ENCODE results near the gene TENT5D. TPM values are rescaled to one million over a fixed set of nuclear protein-coding genes. Genes with fewer than 3 reads are reported as not detected.
"Not testable (repeated sequence)": the region's sequence is repeated elsewhere in the genome, so short reads cannot be mapped to it uniquely, and the experiment has no call there.

Gene TENT5D
- not detected for total RNA-seq

- Mint-ChIP-seq H3K9me3 (ENCODE audit: insufficient read depth) (no peaks in the 10 kb centered on the region), H3K27me3 (ENCODE audit: low read depth) (no peaks in the 10 kb centered on the region), H3K4me3 (no peak within 1 kb of the TSS), H3K27ac (no peak within 1 kb of the TSS), H3K36me3 (ENCODE audit: low read depth) (no peaks in the 10 kb centered on the region), H3K4me1 (ENCODE audit: low read depth) (no peaks in the 10 kb centered on the region)
- DNase-seq (no peak), ATAC-seq (no peak)
- CTCF ChIA-PET, result no interaction called here
- POLR2A ChIA-PET, result no interaction called here
Observed at GRCh38 chrX:80420147-80420546, at the start of gene TENT5D. Gene TENT5D (plus strand): TSS chrX:80420447. CDS start chrX:80442540, 22,093 bp downstream.

DNA sequence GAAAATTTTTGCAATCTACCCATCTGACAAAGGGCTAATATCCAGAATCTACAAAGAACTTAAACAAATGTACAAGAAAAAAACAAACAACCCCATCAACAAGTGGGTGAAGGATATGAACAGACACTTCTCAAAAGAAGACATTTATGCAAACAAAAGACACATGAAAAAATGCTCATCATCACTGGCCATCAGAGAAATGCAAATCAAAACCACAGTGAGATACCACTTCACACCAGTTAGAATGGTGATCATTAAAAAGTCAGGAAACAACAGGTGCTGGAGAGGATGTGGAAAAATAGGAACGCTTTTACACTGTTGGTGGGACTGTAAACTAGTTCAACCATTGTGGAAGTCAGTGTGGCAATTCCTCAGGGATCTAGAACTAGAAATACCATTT is 34.6 kb upstream of the TENT5D start:
- DNase-seq; H3K9me3 Mint-ChIP-seq (ENCODE audit: insufficient read depth); POLR2A ChIA-PET; H3K36me3 Mint-ChIP-seq (ENCODE audit: low read depth); H3K4me1 Mint-ChIP-seq (ENCODE audit: low read depth); H3K4me3 Mint-ChIP-seq; H3K27ac Mint-ChIP-seq; ATAC-seq; CTCF ChIA-PET; H3K27me3 Mint-ChIP-seq (ENCODE audit: low read depth): not testable (repeated sequence)

DNA sequence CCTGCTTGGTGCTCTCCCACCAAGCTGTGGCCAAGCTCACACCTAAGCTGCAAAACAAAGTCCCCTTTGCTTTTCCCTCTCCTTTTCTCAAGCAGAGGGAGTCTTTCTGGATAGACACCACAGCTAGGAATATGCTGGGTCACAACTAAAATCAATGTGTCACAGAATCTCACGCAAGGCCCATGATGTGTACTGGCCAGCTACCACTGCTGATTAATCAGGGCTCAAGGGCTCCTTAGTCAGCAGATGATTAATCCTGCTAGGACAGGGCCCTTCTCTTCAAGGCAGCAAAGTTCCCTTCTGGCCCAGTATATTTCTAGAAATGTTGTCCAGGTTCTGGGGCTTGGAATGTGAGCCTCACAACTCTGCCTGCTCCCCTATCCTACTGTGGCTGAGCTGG is 32.0 kb upstream of the TENT5D start:
- CTCF ChIA-PET, result no interaction called here

DNA sequence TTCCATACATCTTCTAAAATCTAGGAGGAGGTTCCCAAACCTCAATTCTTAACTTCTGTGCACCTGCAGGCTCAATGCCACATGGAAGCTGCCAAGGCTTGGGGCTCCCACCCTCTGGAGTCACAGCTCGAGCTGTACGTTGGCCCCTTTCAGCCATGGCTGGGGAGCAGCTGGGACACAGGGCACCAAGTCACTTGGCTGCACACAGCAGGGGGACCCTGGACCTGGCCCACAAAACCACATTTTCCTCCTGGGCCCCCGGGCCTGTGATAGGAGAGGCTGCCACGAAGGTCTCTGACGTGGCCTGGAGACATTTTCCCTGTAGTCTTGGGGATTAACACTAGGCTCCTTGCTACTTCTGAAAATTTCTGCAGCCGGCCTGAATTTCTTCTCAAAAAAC is 8.2 kb upstream of the TENT5D start:
- Mint-ChIP-seq H3K4me3 (no peak overlapping the region), H3K9me3 (ENCODE audit: insufficient read depth) (no peaks in the 10 kb centered on the region), H3K27ac (no peak overlapping the region), H3K4me1 (ENCODE audit: low read depth) (no peaks in the 10 kb centered on the region), H3K36me3 (ENCODE audit: low read depth) (no peaks in the 10 kb centered on the region), H3K27me3 (ENCODE audit: low read depth) (no peaks in the 10 kb centered on the region)
- DNase-seq, result no peak
- ChIA-PET POLR2A (no interaction called here), CTCF (no interaction called here)
- ATAC-seq, result no peak

More for the DNA sequence above, 32.0 kb upstream of the TENT5D start:
- H3K27me3 Mint-ChIP-seq (ENCODE audit: low read depth), result no peaks in the 10 kb centered on the region
- no peaks in the 10 kb centered on the region for H3K4me1 Mint-ChIP-seq (ENCODE audit: low read depth)
- POLR2A ChIA-PET, result no interaction called here
- DNase-seq, result no peak
- no peak overlapping the region for H3K4me3 Mint-ChIP-seq
- no peak for ATAC-seq
- no peak overlapping the region for H3K27ac Mint-ChIP-seq
- H3K9me3 Mint-ChIP-seq (ENCODE audit: insufficient read depth), result no peaks in the 10 kb centered on the region
- no peaks in the 10 kb centered on the region for H3K36me3 Mint-ChIP-seq (ENCODE audit: low read depth)

- Mint-ChIP-seq H3K27ac (no peak overlapping the region), H3K36me3 (ENCODE audit: low read depth) (no peaks in the 10 kb centered on the region)
- CTCF ChIA-PET, result no interaction called here
Observed at GRCh38 chrX:80423000-80423399, 2.8 kb downstream of the TENT5D start.

DNA sequence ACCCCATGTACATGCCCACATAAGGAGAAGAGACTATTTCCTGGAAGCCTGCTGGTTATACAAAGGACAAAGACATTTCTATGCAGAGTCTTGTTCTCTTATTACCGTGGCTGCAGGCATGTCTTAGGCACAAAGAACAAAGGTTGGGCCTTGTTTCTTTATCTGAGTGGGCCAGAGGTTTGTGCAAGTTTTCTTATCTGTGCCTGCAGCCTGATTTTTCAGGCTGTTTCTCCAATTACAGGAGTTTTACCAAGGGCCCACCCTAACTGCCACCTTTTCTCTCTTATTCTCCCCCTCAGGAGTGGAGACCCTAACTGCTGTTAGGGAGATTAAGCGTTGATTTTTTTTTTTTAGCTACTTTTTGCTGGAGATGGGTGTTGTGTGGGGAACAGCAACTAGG is 3.5 kb downstream of the TENT5D start:
- no peaks in the 10 kb centered on the region for H3K27me3 Mint-ChIP-seq (ENCODE audit: low read depth)
- H3K36me3 Mint-ChIP-seq (ENCODE audit: low read depth), result no peaks in the 10 kb centered on the region
- ATAC-seq (no peak), DNase-seq (no peak)
- no peak overlapping the region for H3K4me3 Mint-ChIP-seq
- no peak overlapping the region for H3K27ac Mint-ChIP-seq
- H3K9me3 Mint-ChIP-seq (ENCODE audit: insufficient read depth), result no peaks in the 10 kb centered on the region
- H3K4me1 Mint-ChIP-seq (ENCODE audit: low read depth), result no peaks in the 10 kb centered on the region
- ChIA-PET CTCF (no interaction called here), POLR2A (no interaction called here)

More at GRCh38 chrX:80423000-80423399, 2.8 kb downstream of the TENT5D start:
- no peak overlapping the region for H3K4me3 Mint-ChIP-seq
- no peaks in the 10 kb centered on the region for H3K4me1 Mint-ChIP-seq (ENCODE audit: low read depth)
- POLR2A ChIA-PET, result no interaction called here
- ATAC-seq (no peak), DNase-seq (no peak)
- H3K9me3 Mint-ChIP-seq (ENCODE audit: insufficient read depth), result no peaks in the 10 kb centered on the region
- no peaks in the 10 kb centered on the region for H3K27me3 Mint-ChIP-seq (ENCODE audit: low read depth)

- ChIA-PET CTCF (no interaction called here), POLR2A (no interaction called here)
- no peaks in the 10 kb centered on the region for H3K9me3 Mint-ChIP-seq (ENCODE audit: insufficient read depth)
- no peak overlapping the region for H3K27ac Mint-ChIP-seq
- no peak for ATAC-seq
- no peak for DNase-seq
- H3K27me3 Mint-ChIP-seq (ENCODE audit: low read depth), result no peaks in the 10 kb centered on the region
- no peaks in the 10 kb centered on the region for H3K36me3 Mint-ChIP-seq (ENCODE audit: low read depth)
- H3K4me3 Mint-ChIP-seq, result no peak overlapping the region
- no peaks in the 10 kb centered on the region for H3K4me1 Mint-ChIP-seq (ENCODE audit: low read depth)
Observed at GRCh38 chrX:80430826-80431504, 10.7 kb downstream of the TENT5D start.

GRCh38 chrX:80431505-80431832 is 11.2 kb downstream of the TENT5D start:
- H3K36me3 Mint-ChIP-seq (ENCODE audit: low read depth), result no peaks in the 10 kb centered on the region
- ATAC-seq, result no peak
- no peaks in the 10 kb centered on the region for H3K9me3 Mint-ChIP-seq (ENCODE audit: insufficient read depth)
- CTCF ChIA-PET, result no interaction called here
- H3K4me3 Mint-ChIP-seq, result no peak overlapping the region
- POLR2A ChIA-PET, result no interaction called here
- no peak overlapping the region for H3K27ac Mint-ChIP-seq
- DNase-seq, result no peak
- no peaks in the 10 kb centered on the region for H3K27me3 Mint-ChIP-seq (ENCODE audit: low read depth)
- H3K4me1 Mint-ChIP-seq (ENCODE audit: low read depth), result no peaks in the 10 kb centered on the region

DNA sequence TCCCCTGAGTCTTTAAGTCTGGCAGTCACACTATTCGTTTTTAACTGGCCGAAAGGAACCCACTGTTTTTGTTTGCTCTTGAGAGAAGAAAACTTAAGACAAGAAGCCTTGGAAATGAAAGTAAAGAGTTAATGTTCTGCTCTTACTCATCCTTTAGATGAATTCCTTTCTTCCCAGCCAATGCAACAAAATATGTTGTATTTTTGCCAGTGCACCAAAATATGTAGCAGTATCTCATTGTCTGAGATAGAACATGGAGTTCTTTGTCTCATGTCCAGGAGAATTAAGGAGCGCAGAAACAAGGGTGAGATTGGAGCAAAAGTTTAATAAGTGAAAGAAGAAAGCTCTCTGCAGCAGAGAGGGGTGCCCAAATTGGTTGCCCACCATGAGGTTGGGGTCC is 12.2 kb downstream of the TENT5D start:
- CTCF ChIA-PET, result no interaction called here
- Mint-ChIP-seq H3K36me3 (ENCODE audit: low read depth) (no peaks in the 10 kb centered on the region), H3K27ac (no peak overlapping the region), H3K4me1 (ENCODE audit: low read depth) (no peaks in the 10 kb centered on the region), H3K9me3 (ENCODE audit: insufficient read depth) (no peaks in the 10 kb centered on the region), H3K27me3 (ENCODE audit: low read depth) (no peaks in the 10 kb centered on the region), H3K4me3 (no peak overlapping the region)
- no peak for ATAC-seq
- DNase-seq, result no peak
- POLR2A ChIA-PET, result no interaction called here

DNA sequence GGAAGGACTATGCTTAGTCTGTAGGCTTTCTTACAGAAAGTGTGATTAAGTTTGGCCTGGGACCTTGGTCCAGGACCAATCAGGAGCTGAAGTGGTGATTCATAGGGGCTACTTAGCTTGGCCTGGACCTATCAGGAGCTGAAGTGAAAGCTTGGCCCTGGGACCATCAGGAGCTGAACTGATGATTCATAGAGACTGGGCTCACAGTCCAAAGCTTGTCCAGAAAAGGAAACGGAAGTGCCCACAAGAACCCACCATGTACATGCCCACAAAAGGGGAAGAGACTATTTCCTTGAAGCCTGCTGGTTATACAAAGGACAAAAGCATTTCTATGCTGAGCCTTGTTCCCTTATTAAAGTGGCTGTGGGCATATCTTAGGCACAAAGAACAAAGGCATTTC is 12.6 kb downstream of the TENT5D start:
- DNase-seq (no peak), ATAC-seq (no peak)
- ChIA-PET POLR2A (no interaction called here), CTCF (no interaction called here)
- Mint-ChIP-seq H3K27me3 (ENCODE audit: low read depth) (no peaks in the 10 kb centered on the region), H3K36me3 (ENCODE audit: low read depth) (no peaks in the 10 kb centered on the region), H3K9me3 (ENCODE audit: insufficient read depth) (no peaks in the 10 kb centered on the region), H3K4me3 (no peak overlapping the region), H3K4me1 (ENCODE audit: low read depth) (no peaks in the 10 kb centered on the region), H3K27ac (no peak overlapping the region)

GRCh38 chrX:80468166-80468565 is 47.9 kb downstream of the TENT5D start:
- not testable (repeated sequence) for H3K36me3 Mint-ChIP-seq (ENCODE audit: low read depth); H3K27ac Mint-ChIP-seq

DNA sequence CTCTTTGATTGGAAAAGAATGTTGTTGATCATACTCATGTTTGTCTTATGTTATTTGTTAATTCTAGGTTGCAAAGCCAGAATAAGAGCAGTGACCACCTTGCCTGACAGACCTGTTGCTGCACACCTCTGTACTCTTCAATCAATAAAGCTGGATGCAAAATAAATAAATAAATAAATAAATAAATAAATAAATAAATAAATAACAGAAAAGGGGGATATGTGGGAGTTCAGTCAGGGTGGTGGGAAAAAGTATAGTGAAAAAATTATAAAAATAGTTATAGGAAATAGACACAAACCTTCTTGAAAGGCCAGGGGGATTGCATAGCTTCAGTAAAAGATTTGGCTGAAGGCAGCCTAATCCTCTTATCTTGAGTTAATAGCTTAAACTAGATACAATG is 51.3 kb downstream of the TENT5D start:
- no peaks in the 10 kb centered on the region for H3K4me1 Mint-ChIP-seq (ENCODE audit: low read depth)
- ChIA-PET POLR2A (no interaction called here), CTCF (no interaction called here)
- no peaks in the 10 kb centered on the region for H3K9me3 Mint-ChIP-seq (ENCODE audit: insufficient read depth)
- H3K27ac Mint-ChIP-seq, result no peak overlapping the region
- H3K4me3 Mint-ChIP-seq, result no peak overlapping the region
- H3K36me3 Mint-ChIP-seq (ENCODE audit: low read depth), result no peaks in the 10 kb centered on the region
- no peak for DNase-seq
- no peak for ATAC-seq
- no peaks in the 10 kb centered on the region for H3K27me3 Mint-ChIP-seq (ENCODE audit: low read depth)

More at GRCh38 chrX:80468166-80468565, 47.9 kb downstream of the TENT5D start:
- H3K27me3 Mint-ChIP-seq (ENCODE audit: low read depth); H3K4me3 Mint-ChIP-seq; ATAC-seq; DNase-seq; POLR2A ChIA-PET; H3K9me3 Mint-ChIP-seq (ENCODE audit: insufficient read depth); CTCF ChIA-PET; H3K4me1 Mint-ChIP-seq (ENCODE audit: low read depth): not testable (repeated sequence)

GRCh38 chrX:80485543-80485942 is 65.3 kb downstream of the TENT5D start:
- POLR2A ChIA-PET, result no interaction called here
- Mint-ChIP-seq H3K36me3 (ENCODE audit: low read depth) (no peaks in the 10 kb centered on the region), H3K27ac (no peak overlapping the region), H3K27me3 (ENCODE audit: low read depth) (no peaks in the 10 kb centered on the region), H3K4me3 (no peak overlapping the region), H3K9me3 (ENCODE audit: insufficient read depth) (no peaks in the 10 kb centered on the region), H3K4me1 (ENCODE audit: low read depth) (no peaks in the 10 kb centered on the region)
- ATAC-seq (no peak), DNase-seq (no peak)
- CTCF ChIA-PET, result no interaction called here

Measured in activated CD8-positive, alpha-beta T cell treated with anti-CD3 and anti-CD28 coated beads, Interleukin-2, amount 10 ng/mL, durations not matched to agents 7 days and 5 days (primary cell).